GM18519 (cell line): ENCODE measurements around the gene PCGF6.
"Not testable (repeated sequence)": the region's sequence is repeated elsewhere in the genome, so short reads cannot be mapped to it uniquely, and the experiment has no call there.

Experiments
- ATAC-seq: cut with Tn5 transposase; IDR thresholded peaks from one replicate; pipeline ENCODE4 v1.9.1; 2021; ENCODE audit warnings: mild to moderate bottlenecking, moderate library complexity; ENCODE audit not compliant: unreplicated experiment, low FRiP score

Gene PCGF6, protein sequence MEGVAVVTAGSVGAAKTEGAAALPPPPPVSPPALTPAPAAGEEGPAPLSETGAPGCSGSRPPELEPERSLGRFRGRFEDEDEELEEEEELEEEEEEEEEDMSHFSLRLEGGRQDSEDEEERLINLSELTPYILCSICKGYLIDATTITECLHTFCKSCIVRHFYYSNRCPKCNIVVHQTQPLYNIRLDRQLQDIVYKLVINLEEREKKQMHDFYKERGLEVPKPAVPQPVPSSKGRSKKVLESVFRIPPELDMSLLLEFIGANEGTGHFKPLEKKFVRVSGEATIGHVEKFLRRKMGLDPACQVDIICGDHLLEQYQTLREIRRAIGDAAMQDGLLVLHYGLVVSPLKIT

DNA sequence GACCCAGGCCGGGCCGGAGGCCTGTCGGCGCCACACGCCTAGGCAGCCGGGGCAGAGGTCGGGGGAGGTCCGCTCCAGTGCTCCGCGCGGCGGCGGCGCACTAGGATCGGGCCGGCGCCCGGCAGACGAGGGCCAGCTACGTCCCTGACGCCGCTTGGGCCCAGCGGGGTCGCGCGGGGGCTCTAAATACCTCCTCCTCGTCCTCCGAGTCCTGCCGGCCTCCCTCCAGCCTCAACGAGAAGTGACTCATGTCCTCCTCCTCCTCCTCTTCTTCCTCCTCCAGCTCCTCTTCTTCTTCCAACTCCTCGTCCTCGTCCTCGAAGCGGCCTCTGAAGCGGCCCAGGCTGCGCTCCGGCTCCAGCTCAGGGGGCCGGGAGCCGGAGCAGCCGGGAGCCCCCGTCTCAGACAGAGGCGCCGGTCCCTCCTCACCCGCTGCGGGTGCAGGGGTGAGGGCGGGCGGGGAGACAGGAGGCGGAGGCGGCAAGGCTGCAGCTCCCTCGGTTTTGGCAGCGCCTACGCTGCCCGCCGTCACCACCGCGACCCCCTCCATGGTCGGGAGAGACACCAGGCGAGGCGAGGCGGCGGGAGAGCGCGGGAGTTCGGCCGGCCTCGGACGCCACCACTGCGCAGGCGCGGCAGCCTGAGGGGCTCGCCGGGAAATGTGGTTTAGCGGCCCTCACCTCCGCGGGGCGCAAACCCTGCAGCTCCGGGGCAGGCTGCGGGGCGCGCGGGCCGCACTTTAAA, at the start of gene PCGF6:
TSS of gene PCGF6 (minus strand) at position 624 of the 744 bp plus-strand sequence. CDS start at position 550, 74 bp downstream.
- ATAC-seq: peak; percentile 60

- no peak for ATAC-seq
Measured at GRCh38 chr10:103397191-103397825, 46.4 kb upstream of the PCGF6 start.

DNA sequence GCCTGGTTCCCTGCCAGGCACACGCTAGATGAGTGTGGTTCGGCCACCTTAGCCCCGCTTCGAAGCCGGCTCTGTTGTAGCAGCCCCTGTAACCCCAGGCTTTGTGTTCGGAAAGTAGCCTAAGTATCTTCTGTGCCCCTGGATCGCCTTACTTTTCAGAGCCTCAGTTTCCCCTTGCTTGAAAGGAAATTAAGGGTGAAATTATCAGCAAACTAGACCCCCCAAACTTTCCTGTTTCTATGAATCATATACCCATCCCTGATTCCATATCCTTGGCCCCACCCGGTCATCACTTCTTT, 45.8 kb upstream of the PCGF6 start:
- no peak for ATAC-seq

- ATAC-seq: peak; percentile 93
Measured at GRCh38 chr10:103396067-103396788, 45.3 kb upstream of the PCGF6 start, which contains the start of the genes ATP5MK and PDCD11. Gene ATP5MK, minus strand, starts transcription at chr10:103396475. Its CDS starts 4,018 bp downstream, at chr10:103392457. Gene PDCD11, plus strand, starts transcription at chr10:103396626. Its CDS starts 1,801 bp downstream, at chr10:103398427.

DNA sequence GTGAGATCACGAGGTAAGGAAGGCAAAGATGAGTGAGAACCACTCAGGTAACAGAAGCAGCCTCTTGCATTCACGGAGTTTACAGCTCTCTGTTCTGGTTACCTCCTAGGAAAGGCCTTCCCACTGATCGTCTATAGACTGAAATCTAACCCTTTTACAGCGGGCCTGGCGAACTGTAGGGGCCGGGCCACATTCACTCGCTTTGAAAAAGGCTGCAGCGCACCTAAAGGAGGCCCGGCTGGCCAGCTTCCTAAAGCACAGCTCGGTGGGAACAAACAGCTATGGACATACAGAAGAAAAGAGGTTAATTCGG, 44.8 kb upstream of the PCGF6 start:
- no peak for ATAC-seq

DNA sequence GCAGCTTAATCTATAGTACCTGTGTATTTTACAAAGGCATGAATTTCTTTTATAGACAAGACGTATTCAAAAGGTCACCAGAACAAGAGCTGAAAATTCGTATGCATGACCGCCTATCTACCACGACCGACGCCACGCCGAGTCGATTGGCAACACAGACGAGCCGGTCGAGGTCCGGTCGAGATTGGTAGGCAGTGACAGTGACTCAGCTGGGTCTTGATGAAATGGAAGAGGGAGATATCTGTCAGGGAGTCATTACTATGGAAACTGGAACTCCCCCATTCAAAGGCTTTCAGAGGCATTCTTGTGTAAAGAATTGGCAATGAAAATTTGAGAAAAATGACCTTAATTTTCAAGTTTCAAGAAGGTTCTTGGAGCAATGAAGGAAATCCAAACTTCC, 43.2 kb upstream of the PCGF6 start:
- no peak for ATAC-seq

- no peak for ATAC-seq
Measured at GRCh38 chr10:103382769-103383168, 31.8 kb upstream of the PCGF6 start.

DNA sequence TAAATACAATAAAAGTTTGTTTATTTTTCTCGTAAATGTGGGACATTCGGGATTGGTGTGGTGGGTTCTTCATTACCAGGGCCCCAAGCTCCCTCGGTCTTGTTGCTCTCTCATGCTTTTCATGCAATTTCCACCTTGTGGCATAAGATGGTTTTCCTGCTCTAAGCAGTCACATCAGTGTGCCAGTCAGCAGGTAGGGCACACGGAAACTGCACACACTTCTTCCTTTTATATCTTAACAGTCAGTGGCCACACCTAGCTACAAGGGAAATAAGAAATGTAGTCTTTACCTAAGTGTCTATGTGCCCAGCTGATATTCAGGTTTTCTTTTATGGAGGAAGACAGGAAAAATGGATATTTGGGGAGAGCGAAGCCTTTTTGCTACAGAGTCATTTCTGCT, 23.3 kb upstream of the PCGF6 start:
- no peak for ATAC-seq

GRCh38 chr10:103373544-103373943, 22.6 kb upstream of the PCGF6 start:
- peak; percentile 40 for ATAC-seq

GRCh38 chr10:103367782-103368518, 17.0 kb upstream of the PCGF6 start, which contains the start of gene TAF5:
Gene TAF5, plus strand, starts transcription at chr10:103367976. Its CDS starts 14 bp downstream, at chr10:103367990.
- ATAC-seq: peak; percentile 40

DNA sequence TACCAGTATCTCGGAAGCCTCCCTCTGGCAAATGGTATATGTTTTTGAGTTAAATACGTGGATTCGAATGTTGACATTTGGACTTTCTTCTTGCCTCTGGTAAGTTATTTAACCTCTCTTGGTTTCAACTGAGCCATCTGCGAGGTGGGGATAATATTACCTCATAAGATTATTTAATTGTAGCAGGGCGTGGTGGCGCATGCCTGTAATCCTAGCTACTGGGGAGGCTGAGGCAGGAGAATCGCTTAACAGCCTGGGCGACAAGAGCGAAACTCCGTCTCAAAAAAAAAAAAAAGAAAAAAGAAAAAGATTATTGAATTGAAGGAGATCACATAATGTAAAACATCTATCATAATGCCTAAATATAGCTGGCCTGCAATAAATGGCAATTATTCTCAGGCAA, 16.4 kb upstream of the PCGF6 start:
- no peak for ATAC-seq

GRCh38 chr10:103360791-103361190, 9.9 kb upstream of the PCGF6 start:
- not testable (repeated sequence) for ATAC-seq

DNA sequence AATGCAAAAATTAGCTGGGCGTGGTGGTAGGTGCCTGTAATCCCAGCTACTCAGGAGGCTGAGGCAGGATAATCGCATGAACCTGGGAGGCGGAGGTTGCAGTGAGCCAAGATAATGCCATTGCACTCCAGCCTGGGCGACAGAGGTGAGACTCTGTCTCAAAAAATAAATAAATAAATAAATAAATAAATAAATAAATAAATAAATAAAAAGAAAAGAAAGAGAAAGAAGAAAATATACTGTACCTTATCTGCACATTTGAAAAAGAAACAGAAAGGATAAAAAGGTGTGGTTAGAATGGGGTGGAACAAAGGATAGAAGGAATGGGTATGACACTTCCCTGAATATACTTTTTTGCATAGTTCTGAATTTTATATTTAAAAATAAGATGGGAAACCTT, 8.6 kb upstream of the PCGF6 start:
- not testable (repeated sequence) for ATAC-seq

- no peak for ATAC-seq
Measured at GRCh38 chr10:103355906-103356599, 5.1 kb upstream of the PCGF6 start.

DNA sequence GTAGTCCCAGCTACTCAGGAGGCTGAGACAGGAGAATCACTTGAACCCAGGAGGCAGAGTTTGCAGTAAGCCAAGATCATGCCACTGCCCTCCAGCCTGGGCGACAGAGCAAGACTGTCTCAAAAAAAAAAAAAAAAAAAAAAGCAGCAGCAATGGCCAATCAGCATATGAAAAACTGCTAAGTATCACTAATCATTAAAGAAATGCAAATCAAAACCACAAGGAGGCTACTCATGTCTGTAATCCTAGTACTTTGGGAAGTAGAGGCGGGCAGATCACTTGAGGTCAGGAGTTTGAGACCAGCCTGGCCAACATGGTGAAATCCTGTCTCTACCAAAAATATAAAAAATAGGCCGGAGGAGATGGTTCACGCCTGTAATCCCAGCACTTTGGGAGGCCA, 3.6 kb upstream of the PCGF6 start:
- ATAC-seq: not testable (repeated sequence)

DNA sequence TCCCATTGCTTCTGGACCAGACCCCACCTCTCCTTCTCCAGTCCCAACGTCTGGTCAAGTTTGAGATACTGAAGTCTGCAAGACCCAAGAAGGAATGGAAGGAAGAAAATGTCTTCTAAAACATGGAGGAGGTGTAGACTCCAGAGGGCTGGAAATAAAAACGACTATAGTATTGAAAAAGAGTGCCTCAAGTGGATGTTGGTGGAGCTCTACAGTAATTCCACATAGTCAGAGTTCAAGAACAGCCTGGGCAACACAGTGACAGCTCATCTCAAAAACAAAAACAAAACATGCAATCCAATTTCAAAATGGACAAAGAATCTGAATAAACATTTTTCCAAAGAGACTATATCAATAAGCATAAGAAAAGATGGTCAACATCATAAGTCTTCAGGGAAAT, 2.3 kb upstream of the PCGF6 start:
- ATAC-seq: no peak

- ATAC-seq: no peak
Measured at GRCh38 chr10:103350175-103350516, 794 bp downstream of the PCGF6 start.

- ATAC-seq: no peak
Measured at GRCh38 chr10:103336370-103336769, 14.6 kb downstream of the PCGF6 start.

DNA sequence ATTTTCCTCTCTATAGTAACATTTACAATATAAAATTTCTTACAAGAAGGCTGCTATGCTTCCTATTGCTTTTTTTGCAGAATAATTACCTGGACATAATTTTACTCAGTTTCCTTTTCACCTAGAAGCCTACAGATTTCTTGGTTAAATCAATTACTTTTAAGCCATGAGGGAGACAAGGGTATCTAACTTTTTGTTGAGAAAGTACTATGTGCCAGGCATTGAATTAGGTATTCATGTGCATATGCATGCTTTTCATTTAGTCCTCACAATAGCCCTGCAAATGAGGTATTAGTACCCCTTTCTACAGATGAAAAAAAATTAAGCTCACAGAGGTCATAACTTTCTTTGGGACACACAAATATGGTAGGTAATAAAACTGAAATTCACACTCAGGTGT, 16.4 kb downstream of the PCGF6 start:
- no peak for ATAC-seq
